ENCODE results near the gene SMIM41. TPM values are rescaled to one million over a fixed set of nuclear protein-coding genes. Genes with fewer than 3 reads are reported as not detected.

SMIM41 gene
- total RNA-seq, 1 experiment from 2014 or later: not detected

DNA sequence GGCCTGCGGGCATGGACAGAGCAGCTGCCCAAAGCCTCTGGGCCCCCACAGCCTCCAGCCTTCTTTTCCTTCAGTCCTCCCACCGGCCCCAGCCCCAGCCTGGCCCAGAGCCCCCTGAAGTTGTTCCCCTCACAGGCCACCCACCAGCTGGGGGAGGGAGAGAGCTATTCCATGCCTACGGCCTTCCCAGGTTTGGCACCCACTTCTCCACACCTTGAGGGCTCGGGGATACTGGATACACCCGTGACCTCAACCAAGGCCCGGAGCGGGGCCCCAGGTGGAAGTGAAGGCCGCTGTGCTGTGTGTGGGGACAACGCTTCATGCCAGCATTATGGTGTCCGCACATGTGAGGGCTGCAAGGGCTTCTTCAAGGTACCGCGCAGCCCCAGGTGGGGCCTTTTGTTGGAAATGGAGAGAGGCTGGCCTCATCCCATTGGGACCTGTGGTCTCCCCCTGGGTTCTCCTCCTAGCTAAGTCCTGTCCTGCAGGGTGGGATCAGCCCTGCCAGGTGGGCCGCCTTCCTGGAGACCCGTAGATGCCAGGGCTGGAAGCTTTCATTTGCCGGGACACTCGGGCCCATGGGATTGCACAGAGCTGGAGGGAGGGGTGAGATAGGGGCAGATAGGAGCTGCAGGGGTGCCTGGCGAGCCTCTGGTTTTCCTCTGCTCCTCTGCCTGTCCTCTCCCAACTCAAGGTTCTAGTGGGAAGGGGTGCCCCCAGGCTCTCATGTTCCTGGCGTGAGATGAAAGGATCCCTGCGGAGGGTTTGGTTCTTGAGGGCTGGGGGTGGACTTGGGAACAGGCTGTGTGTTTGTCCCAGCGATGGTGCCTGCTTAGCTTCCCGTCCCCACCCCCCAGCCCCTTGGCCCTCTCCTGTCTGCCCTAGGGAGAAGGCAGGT, 24.4 kb upstream of the SMIM41 start:
- Mint-ChIP-seq H3K36me3 (ENCODE audit: insufficient read depth, unreplicated experiment) (peaks cover 32% of the 10 kb centered on the region), H3K4me1 (ENCODE audit: low read depth, unreplicated experiment) (peaks cover 9% of the 10 kb centered on the region), H3K27me3 (ENCODE audit: insufficient read depth, unreplicated experiment) (no peaks in the 10 kb centered on the region), H3K4me3 (ENCODE audit: unreplicated experiment) (no peak overlapping the region), H3K27ac (ENCODE audit: unreplicated experiment) (no peak overlapping the region), H3K9me3 (ENCODE audit: unreplicated experiment) (no peaks in the 10 kb centered on the region)
- Histone ChIP-seq H3K4me3 (ENCODE audit: low read depth, low read length) (no peak overlapping the region), H3K9me3 (no peaks in the 10 kb centered on the region), H3K36me3 (ENCODE audit: control insufficient read depth, insufficient read depth, low read length) (0 out of 2 replicates have a peak, but pooled peaks cover 2% of the 10 kb centered on the region), H3K4me1 (peaks cover 12% of the 10 kb centered on the region), H3K27me3 (replicated peaks; ENCODE audit: control insufficient read depth, insufficient read depth, low read length) (no peaks in the 10 kb centered on the region)
- POLR2A ChIA-PET: interaction anchor here (0.5 to 0.6 kb wide), 3 partner anchors 13 to 22 kb away, joined by 3 to 6 read pairs (median 5); no protein-coding TSS in a partner anchor
- CTCF ChIA-PET: interaction anchor here (0.6 to 1.7 kb wide), 3 partner anchors 30 to 71 kb away, joined by 4 to 8 read pairs (median 7); no protein-coding TSS in a partner anchor
- TF ChIP-seq, protein P1, sequence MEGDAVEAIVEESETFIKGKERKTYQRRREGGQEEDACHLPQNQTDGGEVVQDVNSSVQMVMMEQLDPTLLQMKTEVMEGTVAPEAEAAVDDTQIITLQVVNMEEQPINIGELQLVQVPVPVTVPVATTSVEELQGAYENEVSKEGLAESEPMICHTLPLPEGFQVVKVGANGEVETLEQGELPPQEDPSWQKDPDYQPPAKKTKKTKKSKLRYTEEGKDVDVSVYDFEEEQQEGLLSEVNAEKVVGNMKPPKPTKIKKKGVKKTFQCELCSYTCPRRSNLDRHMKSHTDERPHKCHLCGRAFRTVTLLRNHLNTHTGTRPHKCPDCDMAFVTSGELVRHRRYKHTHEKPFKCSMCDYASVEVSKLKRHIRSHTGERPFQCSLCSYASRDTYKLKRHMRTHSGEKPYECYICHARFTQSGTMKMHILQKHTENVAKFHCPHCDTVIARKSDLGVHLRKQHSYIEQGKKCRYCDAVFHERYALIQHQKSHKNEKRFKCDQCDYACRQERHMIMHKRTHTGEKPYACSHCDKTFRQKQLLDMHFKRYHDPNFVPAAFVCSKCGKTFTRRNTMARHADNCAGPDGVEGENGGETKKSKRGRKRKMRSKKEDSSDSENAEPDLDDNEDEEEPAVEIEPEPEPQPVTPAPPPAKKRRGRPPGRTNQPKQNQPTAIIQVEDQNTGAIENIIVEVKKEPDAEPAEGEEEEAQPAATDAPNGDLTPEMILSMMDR (IDR thresholded peaks at IDR 0.05; ENCODE audit: insufficient read depth in 1 of 2, low read depth in 1 of 2, low read length in 1 of 2, severe bottlenecking in 1 of 2, unreplicated experiment in 1 of 2): no peak
- intact Hi-C loops (cut with micrococcal nuclease; ENCODE audit: unreplicated experiment): loop anchor here (5.0 kb wide), 1 partner anchor 872 kb away; no protein-coding TSS in a partner anchor
- no peak for DNase-seq
- no TSS peak for BruUV-seq (replicated peaks)

GRCh38 chr12:52055731-52056711, 23.5 kb upstream of the SMIM41 start:
- H3K36me3 Mint-ChIP-seq (ENCODE audit: insufficient read depth, unreplicated experiment): peaks cover 23% of the 10 kb centered on the region
- TF ChIP-seq, protein P1 (IDR thresholded peaks at IDR 0.05; ENCODE audit: insufficient read depth in 1 of 2, low read depth in 1 of 2, low read length in 1 of 2, severe bottlenecking in 1 of 2, unreplicated experiment in 1 of 2): no peak
- peaks cover 6% of the 10 kb centered on the region; the same call in 1 of the 2 replicates for H3K4me1 ChIP-seq
- H3K4me3 ChIP-seq (ENCODE audit: low read depth, low read length): no peak overlapping the region
- H3K36me3 ChIP-seq (ENCODE audit: control insufficient read depth, insufficient read depth, low read length): 0 out of 2 replicates have a peak, but pooled peaks cover 2% of the 10 kb centered on the region
- DNase-seq: no peak
- CTCF ChIA-PET: interaction anchor here (0.6 to 1.1 kb wide), 4 partner anchors 12 to 70 kb away, joined by 3 to 8 read pairs (median 6); no protein-coding TSS in a partner anchor
- H3K4me3 Mint-ChIP-seq (ENCODE audit: unreplicated experiment): no peak overlapping the region
- POLR2A ChIA-PET: interaction anchor here (0.6 kb wide), 1 partner anchor 18 kb away, joined by 3 read pairs; no protein-coding TSS in a partner anchor
- intact Hi-C loops (cut with micrococcal nuclease; ENCODE audit: unreplicated experiment): no loop called here
- H3K9me3 ChIP-seq: no peaks in the 10 kb centered on the region
- H3K4me1 Mint-ChIP-seq (ENCODE audit: low read depth, unreplicated experiment): peaks cover 7% of the 10 kb centered on the region
- H3K27ac Mint-ChIP-seq (ENCODE audit: unreplicated experiment): peak overlapping the region; percentile 36
- BruUV-seq (replicated peaks): no TSS peak
- H3K27me3 Mint-ChIP-seq (ENCODE audit: insufficient read depth, unreplicated experiment): no peaks in the 10 kb centered on the region
- no peaks in the 10 kb centered on the region for H3K27me3 ChIP-seq (replicated peaks; ENCODE audit: control insufficient read depth, insufficient read depth, low read length)
- H3K9me3 Mint-ChIP-seq (ENCODE audit: unreplicated experiment): no peaks in the 10 kb centered on the region
